ENCODE measurements around the gene GPR107. TPM values are rescaled to one million over a fixed set of nuclear protein-coding genes. Genes with fewer than 3 reads are reported as not detected.

GPR107 gene
- total RNA-seq, 1 experiment from 2014 or later: 77.4 TPM

DNA sequence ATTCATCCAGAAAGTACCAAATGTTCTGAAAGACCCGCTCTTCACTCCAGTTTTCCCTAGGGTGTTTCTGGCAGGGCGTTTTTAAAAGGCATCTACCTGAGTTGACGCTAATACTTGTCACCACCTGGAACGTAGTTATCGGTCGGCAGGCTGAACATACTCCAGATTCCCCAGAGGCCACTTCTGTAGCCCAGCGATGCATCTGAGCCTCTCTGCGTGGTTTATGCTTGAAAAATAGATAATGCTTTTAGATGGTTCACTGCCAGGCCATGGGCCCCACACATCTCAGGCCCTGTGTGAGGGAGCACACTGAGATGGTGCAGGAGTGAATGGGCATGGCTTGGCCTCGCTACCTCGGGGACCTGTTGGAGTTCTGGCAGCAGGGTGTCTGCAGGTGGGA, 85.5 kb downstream of the GPR107 start:
- no peaks in the 10 kb centered on the region for H3K9me3 ChIP-seq (ENCODE audit: insufficient read depth, low read depth)
- BruUV-seq (replicated peaks): no TSS peak
- intact Hi-C loops (cut with micrococcal nuclease; ENCODE audit: unreplicated experiment): no loop called here
- no peaks in the 10 kb centered on the region for H3K27me3 ChIP-seq (ENCODE audit: insufficient read depth, low read depth)
- no peaks in the 10 kb centered on the region for H4K20me1 ChIP-seq (ENCODE audit: insufficient read depth)
- no peaks in the 10 kb centered on the region for H3K4me1 ChIP-seq (replicated peaks; ENCODE audit: insufficient read depth)
- H3K4me2 ChIP-seq: no peak overlapping the region
- ChIA-PET CTCF (no interaction called here), POLR2A (ENCODE audit: unreplicated experiment) (no interaction called here)
- H3K9me2 ChIP-seq (ENCODE audit: insufficient read depth): no peaks in the 10 kb centered on the region
- H3K79me2 ChIP-seq (ENCODE audit: low read depth): no peaks in the 10 kb centered on the region
- no peaks in the 10 kb centered on the region; the same call in 1 of the 2 replicates for H3K36me3 ChIP-seq (ENCODE audit: low read depth)
- no peak for DNase-seq
- no peak overlapping the region for H3K4me3 ChIP-seq
- no peak overlapping the region for H2AFZ ChIP-seq
- no peak overlapping the region for H3K27ac ChIP-seq
- TF ChIP-seq EZH2 (IDR thresholded peaks at IDR 0.05; ENCODE audit: low read depth): no peak
- TF ChIP-seq, protein P1, sequence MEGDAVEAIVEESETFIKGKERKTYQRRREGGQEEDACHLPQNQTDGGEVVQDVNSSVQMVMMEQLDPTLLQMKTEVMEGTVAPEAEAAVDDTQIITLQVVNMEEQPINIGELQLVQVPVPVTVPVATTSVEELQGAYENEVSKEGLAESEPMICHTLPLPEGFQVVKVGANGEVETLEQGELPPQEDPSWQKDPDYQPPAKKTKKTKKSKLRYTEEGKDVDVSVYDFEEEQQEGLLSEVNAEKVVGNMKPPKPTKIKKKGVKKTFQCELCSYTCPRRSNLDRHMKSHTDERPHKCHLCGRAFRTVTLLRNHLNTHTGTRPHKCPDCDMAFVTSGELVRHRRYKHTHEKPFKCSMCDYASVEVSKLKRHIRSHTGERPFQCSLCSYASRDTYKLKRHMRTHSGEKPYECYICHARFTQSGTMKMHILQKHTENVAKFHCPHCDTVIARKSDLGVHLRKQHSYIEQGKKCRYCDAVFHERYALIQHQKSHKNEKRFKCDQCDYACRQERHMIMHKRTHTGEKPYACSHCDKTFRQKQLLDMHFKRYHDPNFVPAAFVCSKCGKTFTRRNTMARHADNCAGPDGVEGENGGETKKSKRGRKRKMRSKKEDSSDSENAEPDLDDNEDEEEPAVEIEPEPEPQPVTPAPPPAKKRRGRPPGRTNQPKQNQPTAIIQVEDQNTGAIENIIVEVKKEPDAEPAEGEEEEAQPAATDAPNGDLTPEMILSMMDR (conservative IDR thresholded peaks at IDR 0.05): no peak
- H3F3A ChIP-seq (ENCODE audit: insufficient read depth, low read depth): no peaks in the 10 kb centered on the region; the same call in 1 of the 2 replicates

GRCh38 chr9:130140706-130141105, 87.0 kb downstream of the GPR107 start:
- no peaks in the 10 kb centered on the region for H3K27me3 ChIP-seq (ENCODE audit: insufficient read depth, low read depth)
- H3K9me3 ChIP-seq (ENCODE audit: insufficient read depth, low read depth): no peaks in the 10 kb centered on the region
- no peaks in the 10 kb centered on the region for H3K9me2 ChIP-seq (ENCODE audit: insufficient read depth)
- no peaks in the 10 kb centered on the region for H3K4me1 ChIP-seq (replicated peaks; ENCODE audit: insufficient read depth)
- TF ChIP-seq EZH2 (IDR thresholded peaks at IDR 0.05; ENCODE audit: low read depth): no peak
- TF ChIP-seq, protein P1 (conservative IDR thresholded peaks at IDR 0.05): no peak
- CTCF ChIA-PET: no interaction called here
- no TSS peak for BruUV-seq (replicated peaks)
- no peak overlapping the region for H3K4me2 ChIP-seq
- no peaks in the 10 kb centered on the region; the same call in 1 of the 2 replicates for H3K36me3 ChIP-seq (ENCODE audit: low read depth)
- no peaks in the 10 kb centered on the region for H3K79me2 ChIP-seq (ENCODE audit: low read depth)
- no peaks in the 10 kb centered on the region for H4K20me1 ChIP-seq (ENCODE audit: insufficient read depth)
- no peak overlapping the region for H3K4me3 ChIP-seq
- intact Hi-C loops (cut with micrococcal nuclease; ENCODE audit: unreplicated experiment): no loop called here
- DNase-seq: no peak
- no peak overlapping the region for H2AFZ ChIP-seq
- POLR2A ChIA-PET (ENCODE audit: unreplicated experiment): no interaction called here
- no peak overlapping the region for H3K27ac ChIP-seq
- no peaks in the 10 kb centered on the region for H3F3A ChIP-seq (ENCODE audit: insufficient read depth, low read depth)

GRCh38 chr9:130142056-130142455, 88.3 kb downstream of the GPR107 start:
- H3K36me3 ChIP-seq (ENCODE audit: low read depth): no peaks in the 10 kb centered on the region
- intact Hi-C loops (cut with micrococcal nuclease; ENCODE audit: unreplicated experiment): no loop called here
- ChIA-PET CTCF (no interaction called here), POLR2A (ENCODE audit: unreplicated experiment) (no interaction called here)
- no peak for DNase-seq
- H2AFZ ChIP-seq: no peak overlapping the region
- H3K27me3 ChIP-seq (ENCODE audit: insufficient read depth, low read depth): no peaks in the 10 kb centered on the region
- H3K27ac ChIP-seq: no peak overlapping the region
- TF ChIP-seq, protein P1 (conservative IDR thresholded peaks at IDR 0.05): no peak
- TF ChIP-seq EZH2 (IDR thresholded peaks at IDR 0.05; ENCODE audit: low read depth): no peak
- no TSS peak for BruUV-seq (replicated peaks)
- H3K4me2 ChIP-seq: no peak overlapping the region
- peaks cover 5% of the 10 kb centered on the region; the same call in 1 of the 2 replicates for H3F3A ChIP-seq (ENCODE audit: insufficient read depth, low read depth)
- no peaks in the 10 kb centered on the region for H3K4me1 ChIP-seq (replicated peaks; ENCODE audit: insufficient read depth)
- no peaks in the 10 kb centered on the region for H4K20me1 ChIP-seq (ENCODE audit: insufficient read depth)
- no peaks in the 10 kb centered on the region for H3K9me2 ChIP-seq (ENCODE audit: insufficient read depth)
- H3K4me3 ChIP-seq: no peak overlapping the region
- H3K79me2 ChIP-seq (ENCODE audit: low read depth): no peaks in the 10 kb centered on the region
- H3K9me3 ChIP-seq (ENCODE audit: insufficient read depth, low read depth): no peaks in the 10 kb centered on the region

Data from PC-9 (cell line).